ENCODE data around the gene SLC11A1.

SLC11A1 gene

DNA sequence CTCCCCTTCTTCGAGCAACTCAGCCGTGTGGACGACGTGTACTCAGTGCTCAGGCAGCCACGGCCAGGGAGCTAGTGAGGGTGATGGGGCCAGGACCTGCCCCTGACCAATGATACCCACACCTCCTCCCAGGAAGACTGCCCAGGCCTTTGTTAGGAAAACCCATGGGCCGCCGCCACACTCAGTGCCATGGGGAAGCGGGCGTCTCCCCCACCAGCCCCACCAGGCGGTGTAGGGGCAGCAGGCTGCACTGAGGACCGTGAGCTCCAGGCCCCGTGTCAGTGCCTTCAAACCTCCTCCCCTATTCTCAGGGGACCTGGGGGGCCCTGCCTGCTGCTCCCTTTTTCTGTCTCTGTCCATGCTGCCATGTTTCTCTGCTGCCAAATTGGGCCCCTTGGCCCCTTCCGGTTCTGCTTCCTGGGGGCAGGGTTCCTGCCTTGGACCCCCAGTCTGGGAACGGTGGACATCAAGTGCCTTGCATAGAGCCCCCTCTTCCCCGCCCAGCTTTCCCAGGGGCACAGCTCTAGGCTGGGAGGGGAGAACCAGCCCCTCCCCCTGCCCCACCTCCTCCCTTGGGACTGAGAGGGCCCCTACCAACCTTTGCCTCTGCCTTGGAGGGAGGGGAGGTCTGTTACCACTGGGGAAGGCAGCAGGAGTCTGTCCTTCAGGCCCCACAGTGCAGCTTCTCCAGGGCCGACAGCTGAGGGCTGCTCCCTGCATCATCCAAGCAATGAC is 22.4 kb downstream of the SLC11A1 start:
- TF ChIP-seq, protein P1, sequence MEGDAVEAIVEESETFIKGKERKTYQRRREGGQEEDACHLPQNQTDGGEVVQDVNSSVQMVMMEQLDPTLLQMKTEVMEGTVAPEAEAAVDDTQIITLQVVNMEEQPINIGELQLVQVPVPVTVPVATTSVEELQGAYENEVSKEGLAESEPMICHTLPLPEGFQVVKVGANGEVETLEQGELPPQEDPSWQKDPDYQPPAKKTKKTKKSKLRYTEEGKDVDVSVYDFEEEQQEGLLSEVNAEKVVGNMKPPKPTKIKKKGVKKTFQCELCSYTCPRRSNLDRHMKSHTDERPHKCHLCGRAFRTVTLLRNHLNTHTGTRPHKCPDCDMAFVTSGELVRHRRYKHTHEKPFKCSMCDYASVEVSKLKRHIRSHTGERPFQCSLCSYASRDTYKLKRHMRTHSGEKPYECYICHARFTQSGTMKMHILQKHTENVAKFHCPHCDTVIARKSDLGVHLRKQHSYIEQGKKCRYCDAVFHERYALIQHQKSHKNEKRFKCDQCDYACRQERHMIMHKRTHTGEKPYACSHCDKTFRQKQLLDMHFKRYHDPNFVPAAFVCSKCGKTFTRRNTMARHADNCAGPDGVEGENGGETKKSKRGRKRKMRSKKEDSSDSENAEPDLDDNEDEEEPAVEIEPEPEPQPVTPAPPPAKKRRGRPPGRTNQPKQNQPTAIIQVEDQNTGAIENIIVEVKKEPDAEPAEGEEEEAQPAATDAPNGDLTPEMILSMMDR (IDR thresholded peaks at IDR 0.05), result no peak
- no peak for DNase-seq (ENCODE audit: low spot score)
- no peak overlapping the region for H3K4me3 ChIP-seq
- peak overlapping the region; percentile 79 to 95 for H3K27ac ChIP-seq

DNA sequence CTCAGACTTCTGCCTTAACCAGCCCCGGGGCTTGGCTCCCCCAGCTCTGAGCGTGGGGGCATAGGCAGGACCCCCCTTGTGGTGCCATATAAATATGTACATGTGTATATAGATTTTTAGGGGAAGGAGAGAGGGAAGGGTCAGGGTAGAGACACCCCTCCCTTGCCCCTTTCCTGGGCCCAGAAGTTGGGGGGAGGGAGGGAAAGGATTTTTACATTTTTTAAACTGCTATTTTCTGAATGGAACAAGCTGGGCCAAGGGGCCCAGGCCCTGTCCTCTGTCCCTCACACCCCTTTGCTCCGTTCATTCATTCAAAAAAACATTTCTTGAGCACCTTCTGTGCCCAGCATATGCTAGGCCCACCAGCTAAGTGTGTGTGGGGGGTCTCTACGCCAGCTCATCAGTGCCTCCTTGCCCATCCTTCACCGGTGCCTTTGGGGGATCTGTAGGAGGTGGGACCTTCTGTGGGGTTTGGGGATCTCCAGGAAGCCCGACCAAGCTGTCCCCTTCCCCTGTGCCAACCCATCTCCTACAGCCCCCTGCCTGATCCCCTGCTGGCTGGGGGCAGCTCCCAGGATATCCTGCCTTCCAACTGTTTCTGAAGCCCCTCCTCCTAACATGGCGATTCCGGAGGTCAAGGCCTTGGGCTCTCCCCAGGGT is 23.1 kb downstream of the SLC11A1 start:
- DNase-seq (ENCODE audit: low spot score), result no peak
- TF ChIP-seq, protein P1 (IDR thresholded peaks at IDR 0.05), result no peak
- H3K4me3 ChIP-seq, result peak overlapping the region; percentile 67
- H3K27ac ChIP-seq, result peak overlapping the region; percentile 79 to 95

DNA sequence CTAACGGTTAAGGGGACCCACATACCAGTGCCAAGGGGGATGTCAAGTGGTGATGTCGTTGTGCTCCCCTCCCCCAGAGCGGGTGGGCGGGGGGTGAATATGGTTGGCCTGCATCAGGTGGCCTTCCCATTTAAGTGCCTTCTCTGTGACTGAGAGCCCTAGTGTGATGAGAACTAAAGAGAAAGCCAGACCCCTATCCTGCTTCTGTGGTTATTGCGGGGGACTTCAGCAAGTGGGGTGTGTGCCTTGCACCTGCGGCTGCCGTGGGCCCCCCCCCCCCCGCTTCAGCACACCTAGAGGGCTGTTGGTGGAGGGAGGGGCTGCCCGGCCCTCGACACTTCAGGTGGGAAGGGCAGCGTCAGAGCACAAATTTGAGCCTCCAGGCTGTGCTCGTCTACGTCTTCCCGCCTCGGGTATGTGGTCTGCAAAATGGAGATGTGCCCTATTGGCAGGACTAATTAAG is 23.7 kb downstream of the SLC11A1 start:
- DNase-seq (ENCODE audit: low spot score), result peak; percentile 87
- TF ChIP-seq, protein P1 (IDR thresholded peaks at IDR 0.05), result no peak
- H3K4me3 ChIP-seq, result peak overlapping the region; percentile 67
- H3K27ac ChIP-seq, result peak overlapping the region; percentile 79 to 95

DNA sequence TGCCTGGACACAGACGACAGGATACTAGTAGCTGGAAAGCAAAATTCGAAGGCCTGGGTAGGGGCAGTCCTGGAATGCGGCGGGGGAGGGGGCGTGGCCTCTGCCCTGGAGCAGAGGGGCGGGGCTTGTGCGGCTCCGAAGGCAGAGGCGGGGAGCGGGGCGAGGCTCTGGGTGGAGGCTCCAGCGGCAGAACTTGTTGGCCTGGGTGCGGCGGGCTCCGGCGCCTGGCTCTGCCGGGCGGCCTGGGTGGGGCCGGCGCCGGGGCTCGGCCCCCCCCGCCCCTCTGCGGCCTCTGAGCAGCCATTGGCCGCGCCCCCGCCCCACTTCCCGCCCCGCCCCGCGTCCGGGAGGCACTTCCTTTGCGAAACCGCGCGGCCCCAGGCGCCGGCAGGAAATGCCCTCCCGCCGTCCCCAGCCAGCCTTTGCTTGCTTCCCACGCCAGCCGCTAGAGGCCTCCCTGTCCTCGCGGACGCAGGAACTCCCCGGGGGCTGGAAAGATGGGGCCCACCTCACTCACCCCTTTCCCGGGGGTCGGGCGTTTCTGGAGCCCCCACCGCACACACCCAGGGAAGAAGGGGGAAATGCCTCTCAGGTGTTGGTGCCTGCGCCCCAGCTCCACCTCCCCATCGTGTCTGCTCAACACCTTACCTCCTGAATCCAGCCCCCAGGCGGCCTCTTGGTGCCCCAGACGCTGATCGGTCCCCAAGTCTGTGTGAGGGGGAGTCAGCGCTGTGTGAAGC is 24.3 kb downstream of the SLC11A1 start:
- DNase-seq (ENCODE audit: low spot score), result peak; percentile 97
- Histone ChIP-seq H3K27ac (peak overlapping the region; percentile 79 to 95), H3K4me3 (peak overlapping the region; percentile 67)
- TF ChIP-seq, protein P1 (IDR thresholded peaks at IDR 0.05), result peak; percentile 81

DNA sequence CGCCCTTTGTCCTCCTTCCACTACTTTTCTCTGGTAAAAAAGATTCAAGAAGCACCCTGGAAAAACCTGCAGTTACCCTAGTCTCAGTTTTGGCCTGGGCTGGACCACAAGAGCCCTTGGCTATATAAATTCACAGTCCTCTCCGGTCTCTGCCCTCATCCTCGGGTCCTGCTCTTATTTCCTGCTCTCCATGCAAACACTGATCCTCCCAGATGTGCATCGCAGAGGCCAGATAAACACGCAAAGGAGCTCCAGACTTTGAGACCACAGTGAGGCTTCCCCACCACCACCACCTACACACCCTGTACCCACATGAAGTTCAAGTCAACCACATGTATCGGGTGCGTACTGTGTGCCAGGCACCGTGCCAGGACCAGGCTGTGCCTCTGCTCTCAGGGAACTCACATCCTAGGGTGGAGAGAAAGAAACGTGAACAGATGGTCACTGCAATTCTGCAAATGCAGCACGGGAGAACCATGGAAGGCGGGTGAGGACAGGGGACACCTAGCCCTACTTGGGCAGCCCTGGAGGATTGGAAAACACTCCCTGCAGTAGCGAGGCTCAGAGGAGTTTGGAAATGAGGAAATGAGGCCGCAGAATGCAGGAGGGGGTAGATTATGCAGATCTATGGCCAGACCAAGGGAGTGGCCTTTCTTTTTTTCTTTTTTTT is 25.0 kb downstream of the SLC11A1 start:
- TF ChIP-seq, protein P1 (IDR thresholded peaks at IDR 0.05), result no peak

DNA sequence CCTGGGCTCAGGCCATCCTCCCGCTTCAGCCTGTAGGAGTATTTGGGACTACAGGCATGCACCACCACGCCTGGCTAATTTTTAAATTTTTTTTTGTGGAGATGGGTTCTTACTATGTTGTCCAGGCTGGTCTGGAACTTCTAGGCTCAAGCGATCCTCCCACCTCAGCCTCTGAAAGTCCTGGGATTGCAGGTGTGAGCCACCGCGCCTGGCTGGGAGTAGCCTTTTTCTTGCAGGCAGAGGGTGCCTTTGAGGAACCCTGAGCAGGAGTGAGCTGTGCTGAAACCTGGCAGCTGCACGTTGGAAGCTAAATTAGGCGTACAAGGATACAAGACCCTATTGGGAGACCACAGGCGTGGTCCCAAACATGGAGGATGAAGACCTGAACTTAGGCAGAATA is 25.6 kb downstream of the SLC11A1 start:
- DNase-seq (ENCODE audit: low spot score), result no peak
- no peak overlapping the region for H3K27ac ChIP-seq
- no peak overlapping the region for H3K4me3 ChIP-seq
- TF ChIP-seq, protein P1 (IDR thresholded peaks at IDR 0.05), result no peak

More for the DNA sequence above, 25.0 kb downstream of the SLC11A1 start:
- peak; percentile 83 for DNase-seq (ENCODE audit: low spot score)
- Histone ChIP-seq H3K4me3 (peak overlapping the region; percentile 67), H3K27ac (peak overlapping the region; percentile 79 to 95)

Measured in coronary artery (tissue), 2 donors.